Smooth muscle cell (in vitro differentiated cells): Measurements from ENCODE around the gene GPR142. TPM values are rescaled to one million over a fixed set of nuclear protein-coding genes. Genes with fewer than 3 reads are reported as not detected.

Experiments used
- DNase-seq: peaks from one replicate; lab custom pipeline; 2025; ENCODE audit not compliant: unreplicated experiment; lab: John Stamatoyannopoulos, UW
- H2AFZ ChIP-seq: fragments of 200-600 bp; sonication (generic); 2 replicates; pipeline ENCODE4 v1.6.0; 2016; ENCODE audit warnings: antibody characterized with exemption, low read depth, mild to moderate bottlenecking
- H3F3A ChIP-seq: fragments of 200-600 bp; sonication (generic); 2 replicates; pipeline ENCODE4 v1.6.0; 2017; ENCODE audit warnings: antibody characterized with exemption, low read depth
- H3K27ac ChIP-seq: fragments of 200-600 bp; sonication (generic); 2 replicates; pipeline ENCODE4 v1.5.1; 2016; ENCODE audit warnings: low read depth, mild to moderate bottlenecking
- H3K27me3 ChIP-seq: fragments of 200-600 bp; sonication (generic); 2 replicates; pipeline ENCODE4 v1.6.1; 2016; ENCODE audit warnings: low read depth, mild to moderate bottlenecking
- H3K36me3 ChIP-seq: fragments of 200-600 bp; sonication (generic); 2 replicates; pipeline ENCODE4 v1.5.1; 2016; ENCODE audit warnings: low read depth
- H3K4me1 ChIP-seq: fragments of 200-600 bp; sonication (generic); 2 replicates; pipeline ENCODE4 v1.5.1; 2016; ENCODE audit warnings: low read depth
- H3K4me2 ChIP-seq: fragments of 200-600 bp; sonication (generic); 2 replicates; pipeline ENCODE4 v1.6.0; 2016; ENCODE audit warnings: mild to moderate bottlenecking
- H3K4me3 ChIP-seq: fragments of 200-600 bp; sonication (generic); 2 replicates; pipeline ENCODE4 v1.5.1; 2016; ENCODE audit warnings: mild to moderate bottlenecking
- H3K79me2 ChIP-seq: fragments of 200-600 bp; sonication (generic); 2 replicates; pipeline ENCODE4 v1.6.0; 2016; ENCODE audit warnings: low read depth, mild to moderate bottlenecking
- H3K9ac ChIP-seq: fragments of 200-600 bp; sonication (generic); 2 replicates; pipeline ENCODE4 v1.6.0; 2016; ENCODE audit warnings: low read depth
- H3K9me3 ChIP-seq: fragments of 200-600 bp; sonication (generic); replicated peaks from 2 replicates; pipeline ENCODE4 v1.5.1; 2016; ENCODE audit warnings: low read depth
- H4K20me1 ChIP-seq: fragments of 200-600 bp; sonication (generic); 2 replicates; pipeline ENCODE4 v1.6.0; 2016; ENCODE audit warnings: low read depth
- WGBS: methylation state at CpG from one replicate; pipeline ENCODE4 v1.1.7; 2016; ENCODE audit warnings: low lambda C conversion rate; 5-methylcytosine and 5-hydroxymethylcytosine counted together
- polyA plus RNA-seq: library from polyadenylated mRNA; unstranded; fragments of >200 nt; fragmentation: Nextera tagmentation; extraction: Ambion mirVana; gene quantifications from 2 replicates; pipeline ENCODE4 v1.2.1, GENCODE V29; 2016
- total RNA-seq: library from RNA; depleted of rRNA; stranded (reverse); fragments of >200 nt; gene quantifications from 2 replicates; pipeline ENCODE4 v1.2.3, GENCODE V29; 2014
- TF ChIP-seq, protein P1 (sequence below): fragments of 200-600 bp; sonication (generic); IDR thresholded peaks from 2 replicates; pipeline ENCODE4 v1.5.1; 2017; ENCODE audit warnings: borderline replicate concordance, mild to moderate bottlenecking, antibody characterized with exemption; ENCODE audit not compliant: insufficient read depth, poor library complexity, severe bottlenecking

The GPR142 gene
- total and polyA plus RNA-seq, 2 experiments from 2014 or later = not detected

DNA sequence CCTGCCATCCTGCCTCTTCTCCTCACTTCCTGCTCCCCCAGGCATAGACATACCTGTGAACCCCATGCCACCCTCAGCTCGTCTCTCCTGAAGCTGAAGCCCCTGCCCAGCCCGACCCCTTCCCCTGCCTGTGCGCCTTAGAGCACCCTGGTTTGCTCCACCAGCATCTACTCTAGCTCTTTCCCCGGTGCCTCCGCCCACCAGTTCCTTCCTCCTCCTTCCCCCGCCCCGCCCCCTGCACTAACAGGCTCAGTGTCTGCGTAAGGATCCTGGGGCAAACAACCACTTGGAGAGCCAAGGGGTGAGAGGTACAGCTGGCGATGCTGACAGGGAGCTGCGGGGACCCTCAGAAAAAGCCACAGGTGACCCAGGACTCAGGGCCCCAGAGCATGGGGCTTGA lies 1.9 kb downstream of the GPR142 start:
- H3K4me1 ChIP-seq = no peaks in the 10 kb centered on the region
- no peaks in the 10 kb centered on the region for H4K20me1 ChIP-seq
- TF ChIP-seq, protein P1, sequence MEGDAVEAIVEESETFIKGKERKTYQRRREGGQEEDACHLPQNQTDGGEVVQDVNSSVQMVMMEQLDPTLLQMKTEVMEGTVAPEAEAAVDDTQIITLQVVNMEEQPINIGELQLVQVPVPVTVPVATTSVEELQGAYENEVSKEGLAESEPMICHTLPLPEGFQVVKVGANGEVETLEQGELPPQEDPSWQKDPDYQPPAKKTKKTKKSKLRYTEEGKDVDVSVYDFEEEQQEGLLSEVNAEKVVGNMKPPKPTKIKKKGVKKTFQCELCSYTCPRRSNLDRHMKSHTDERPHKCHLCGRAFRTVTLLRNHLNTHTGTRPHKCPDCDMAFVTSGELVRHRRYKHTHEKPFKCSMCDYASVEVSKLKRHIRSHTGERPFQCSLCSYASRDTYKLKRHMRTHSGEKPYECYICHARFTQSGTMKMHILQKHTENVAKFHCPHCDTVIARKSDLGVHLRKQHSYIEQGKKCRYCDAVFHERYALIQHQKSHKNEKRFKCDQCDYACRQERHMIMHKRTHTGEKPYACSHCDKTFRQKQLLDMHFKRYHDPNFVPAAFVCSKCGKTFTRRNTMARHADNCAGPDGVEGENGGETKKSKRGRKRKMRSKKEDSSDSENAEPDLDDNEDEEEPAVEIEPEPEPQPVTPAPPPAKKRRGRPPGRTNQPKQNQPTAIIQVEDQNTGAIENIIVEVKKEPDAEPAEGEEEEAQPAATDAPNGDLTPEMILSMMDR = no peak
- H3K36me3 ChIP-seq = no peaks in the 10 kb centered on the region
- 42% methylated on average over 10 of the region's 10 CpGs for WGBS
- no peak overlapping the region for H3K4me3 ChIP-seq
- peaks cover 3% of the 10 kb centered on the region for H3K27me3 ChIP-seq
- no peaks in the 10 kb centered on the region for H3K79me2 ChIP-seq
- no peak overlapping the region for H3K4me2 ChIP-seq
- H3F3A ChIP-seq = no peaks in the 10 kb centered on the region
- no peak overlapping the region for H2AFZ ChIP-seq
- no peaks in the 10 kb centered on the region for H3K9me3 ChIP-seq
- no peak overlapping the region for H3K27ac ChIP-seq
- DNase-seq = no peak
- no peak overlapping the region for H3K9ac ChIP-seq

DNA sequence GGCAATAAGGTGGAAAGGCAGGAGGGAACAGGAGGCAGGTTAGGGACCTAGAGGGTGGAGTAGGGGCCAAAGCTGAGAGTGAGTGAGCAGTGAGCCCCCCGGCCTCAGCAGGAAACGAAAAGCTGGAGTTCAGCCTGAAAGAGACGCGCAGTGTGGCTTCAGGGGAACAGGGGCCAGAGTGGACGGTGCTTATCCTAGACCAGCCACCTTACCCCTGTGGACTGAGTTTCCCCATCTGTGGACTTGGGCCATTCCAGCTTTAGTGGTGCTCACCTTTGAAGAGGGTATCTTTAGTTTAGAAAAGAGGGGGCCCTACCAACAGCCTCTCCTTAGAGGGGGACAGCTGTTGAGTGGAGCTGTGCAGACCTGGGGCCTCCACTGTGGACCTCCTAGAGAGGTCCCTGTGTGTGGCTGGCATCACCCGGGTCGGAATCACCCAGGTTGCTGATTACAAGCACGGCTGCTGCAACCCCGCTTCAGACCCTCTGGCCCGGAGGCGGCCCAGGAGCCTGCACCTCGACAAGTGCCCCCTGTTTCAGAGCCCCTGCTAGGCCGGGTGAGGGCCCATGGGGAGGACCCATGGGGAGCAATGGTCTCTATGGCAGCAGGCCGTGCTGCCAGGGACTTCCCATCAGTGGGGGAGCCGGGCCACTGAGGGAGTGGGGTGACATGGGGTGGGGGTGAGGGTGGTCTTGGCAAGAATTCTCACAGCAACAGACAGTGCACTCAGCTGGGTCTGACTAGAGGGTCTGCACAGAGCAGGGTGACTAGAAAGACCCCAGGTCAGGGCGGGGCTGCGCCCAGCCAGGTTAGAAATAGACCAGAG lies 2.6 kb downstream of the GPR142 start:
- H3K9ac ChIP-seq = no peak overlapping the region
- no peaks in the 10 kb centered on the region for H3K4me1 ChIP-seq
- no peaks in the 10 kb centered on the region for H3K9me3 ChIP-seq
- no peak overlapping the region for H2AFZ ChIP-seq
- WGBS = 97% methylated on average over 17 of the region's 17 CpGs
- H3K4me2 ChIP-seq = no peak overlapping the region
- no peak overlapping the region for H3K27ac ChIP-seq
- no peak for DNase-seq
- H3K79me2 ChIP-seq = no peaks in the 10 kb centered on the region
- TF ChIP-seq, protein P1 = no peak
- H3K27me3 ChIP-seq = peaks cover 3% of the 10 kb centered on the region
- no peaks in the 10 kb centered on the region for H3K36me3 ChIP-seq
- no peaks in the 10 kb centered on the region for H4K20me1 ChIP-seq
- H3F3A ChIP-seq = no peaks in the 10 kb centered on the region
- no peak overlapping the region for H3K4me3 ChIP-seq

DNA sequence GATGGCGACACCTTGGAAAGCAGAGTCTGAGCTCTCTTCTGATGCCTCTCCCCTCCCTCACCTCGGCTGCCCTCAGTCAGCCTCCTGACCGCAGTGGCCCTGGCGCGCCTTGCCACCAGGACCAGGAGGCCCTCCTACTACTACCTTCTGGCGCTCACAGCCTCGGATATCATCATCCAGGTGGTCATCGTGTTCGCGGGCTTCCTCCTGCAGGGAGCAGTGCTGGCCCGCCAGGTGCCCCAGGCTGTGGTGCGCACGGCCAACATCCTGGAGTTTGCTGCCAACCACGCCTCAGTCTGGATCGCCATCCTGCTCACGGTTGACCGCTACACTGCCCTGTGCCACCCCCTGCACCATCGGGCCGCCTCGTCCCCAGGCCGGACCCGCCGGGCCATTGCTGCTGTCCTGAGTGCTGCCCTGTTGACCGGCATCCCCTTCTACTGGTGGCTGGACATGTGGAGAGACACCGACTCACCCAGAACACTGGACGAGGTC lies 4.4 kb downstream of the GPR142 start:
- no peaks in the 10 kb centered on the region for H3K9me3 ChIP-seq
- H3K27me3 ChIP-seq = peaks cover 17% of the 10 kb centered on the region
- DNase-seq = no peak
- H4K20me1 ChIP-seq = no peaks in the 10 kb centered on the region
- TF ChIP-seq, protein P1 = no peak
- H3F3A ChIP-seq = no peaks in the 10 kb centered on the region
- no peak overlapping the region for H3K27ac ChIP-seq
- H3K9ac ChIP-seq = no peak overlapping the region
- H3K4me3 ChIP-seq = no peak overlapping the region
- H3K4me1 ChIP-seq = no peaks in the 10 kb centered on the region
- no peak overlapping the region for H2AFZ ChIP-seq
- WGBS = 96% methylated on average over 26 of the region's 26 CpGs
- no peaks in the 10 kb centered on the region for H3K79me2 ChIP-seq
- H3K36me3 ChIP-seq = no peaks in the 10 kb centered on the region
- H3K4me2 ChIP-seq = no peak overlapping the region
